ENCODE data around the gene WWOX. TPM values are rescaled to one million over a fixed set of nuclear protein-coding genes. Genes with fewer than 3 reads are reported as not detected.

The WWOX gene
- total and polyA plus RNA-seq, 2 of the 13 experiments (the other 11 are each of a cell fraction or from before 2014, with no cell fraction given), result 9.1 to 37.4 TPM

GRCh38 chr16:78227855-78228254 is 128.4 kb downstream of the WWOX start (continued):
- TF ChIP-seq, protein P1, sequence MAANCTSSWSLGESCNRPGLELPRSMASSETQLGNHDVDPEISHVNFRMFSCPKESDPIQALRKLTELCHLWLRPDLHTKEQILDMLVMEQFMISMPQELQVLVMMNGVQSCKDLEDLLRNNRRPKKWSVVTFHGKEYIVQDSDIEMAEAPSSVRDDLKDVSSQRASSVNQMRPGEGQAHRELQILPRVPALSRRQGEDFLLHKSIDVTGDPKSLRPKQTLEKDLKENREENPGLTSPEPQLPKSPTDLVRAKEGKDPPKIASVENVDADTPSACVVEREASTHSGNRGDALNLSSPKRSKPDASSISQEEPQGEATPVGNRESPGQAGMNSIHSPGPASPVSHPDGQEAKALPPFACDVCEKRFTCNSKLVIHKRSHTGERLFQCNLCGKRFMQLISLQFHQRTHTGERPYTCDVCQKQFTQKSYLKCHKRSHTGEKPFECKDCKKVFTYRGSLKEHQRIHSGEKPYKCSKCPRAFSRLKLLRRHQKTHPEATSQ (CRISPR knock-in tag; IDR thresholded peaks at IDR 0.05; ENCODE audit: borderline replicate concordance), result no peak
- TF ChIP-seq, protein P2, sequence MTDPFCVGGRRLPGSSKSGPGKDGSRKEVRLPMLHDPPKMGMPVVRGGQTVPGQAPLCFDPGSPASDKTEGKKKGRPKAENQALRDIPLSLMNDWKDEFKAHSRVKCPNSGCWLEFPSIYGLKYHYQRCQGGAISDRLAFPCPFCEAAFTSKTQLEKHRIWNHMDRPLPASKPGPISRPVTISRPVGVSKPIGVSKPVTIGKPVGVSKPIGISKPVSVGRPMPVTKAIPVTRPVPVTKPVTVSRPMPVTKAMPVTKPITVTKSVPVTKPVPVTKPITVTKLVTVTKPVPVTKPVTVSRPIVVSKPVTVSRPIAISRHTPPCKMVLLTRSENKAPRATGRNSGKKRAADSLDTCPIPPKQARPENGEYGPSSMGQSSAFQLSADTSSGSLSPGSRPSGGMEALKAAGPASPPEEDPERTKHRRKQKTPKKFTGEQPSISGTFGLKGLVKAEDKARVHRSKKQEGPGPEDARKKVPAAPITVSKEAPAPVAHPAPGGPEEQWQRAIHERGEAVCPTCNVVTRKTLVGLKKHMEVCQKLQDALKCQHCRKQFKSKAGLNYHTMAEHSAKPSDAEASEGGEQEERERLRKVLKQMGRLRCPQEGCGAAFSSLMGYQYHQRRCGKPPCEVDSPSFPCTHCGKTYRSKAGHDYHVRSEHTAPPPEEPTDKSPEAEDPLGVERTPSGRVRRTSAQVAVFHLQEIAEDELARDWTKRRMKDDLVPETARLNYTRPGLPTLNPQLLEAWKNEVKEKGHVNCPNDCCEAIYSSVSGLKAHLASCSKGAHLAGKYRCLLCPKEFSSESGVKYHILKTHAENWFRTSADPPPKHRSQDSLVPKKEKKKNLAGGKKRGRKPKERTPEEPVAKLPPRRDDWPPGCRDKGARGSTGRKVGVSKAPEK (CRISPR knock-in tag; IDR thresholded peaks at IDR 0.05; ENCODE audit: borderline replicate concordance), result no peak
- TF ChIP-seq, protein P3, sequence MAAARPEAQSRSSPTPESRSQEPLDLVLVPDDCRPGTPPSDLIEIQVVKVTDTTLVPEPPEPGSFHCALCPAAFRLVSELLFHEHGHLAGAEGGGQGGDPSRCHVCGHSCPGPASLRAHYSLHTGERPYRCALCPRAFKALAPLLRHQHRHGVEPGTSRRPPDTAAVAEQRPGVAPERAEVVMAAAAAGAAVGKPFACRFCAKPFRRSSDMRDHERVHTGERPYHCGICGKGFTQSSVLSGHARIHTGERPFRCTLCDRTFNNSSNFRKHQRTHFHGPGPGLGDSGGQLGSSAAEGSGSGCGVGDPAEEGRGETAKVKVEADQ (CRISPR knock-in tag; IDR thresholded peaks at IDR 0.05; ENCODE audit: borderline replicate concordance), result no peak
- TF ChIP-seq ZNF781 (CRISPR knock-in tag; IDR thresholded peaks at IDR 0.05; ENCODE audit: borderline replicate concordance, not compliant biosample characterization) (no peak), FOXA3 (CRISPR knock-in tag; IDR thresholded peaks at IDR 0.05) (peak; percentile 29; the same call in 1 of the 2 replicates), STAT6 (CRISPR knock-in tag; IDR thresholded peaks at IDR 0.05; ENCODE audit: borderline replicate concordance) (no peak), SMAD9 (CRISPR knock-in tag; IDR thresholded peaks at IDR 0.05) (no peak), NFYC (CRISPR knock-in tag; IDR thresholded peaks at IDR 0.05) (no peak), SAFB2 (CRISPR knock-in tag; IDR thresholded peaks at IDR 0.05; ENCODE audit: borderline replicate concordance, low read depth) (no peak), ZNF329 (CRISPR knock-in tag; IDR thresholded peaks at IDR 0.05; ENCODE audit: low read depth) (no peak), TEAD3 (CRISPR knock-in tag; optimal IDR thresholded peaks at IDR 0.05; ENCODE audit: borderline replicate concordance) (no peak), ZNF567 (CRISPR knock-in tag; IDR thresholded peaks at IDR 0.05; ENCODE audit: borderline replicate concordance) (no peak), GATAD2A (CRISPR knock-in tag; IDR thresholded peaks at IDR 0.05) (peak; percentile 36; the same call in 1 of the 2 replicates), ZNF574 (CRISPR knock-in tag; IDR thresholded peaks at IDR 0.05) (no peak), ZNF34 (CRISPR knock-in tag; IDR thresholded peaks at IDR 0.05; ENCODE audit: borderline replicate concordance) (no peak)
- TF ChIP-seq, protein P4, sequence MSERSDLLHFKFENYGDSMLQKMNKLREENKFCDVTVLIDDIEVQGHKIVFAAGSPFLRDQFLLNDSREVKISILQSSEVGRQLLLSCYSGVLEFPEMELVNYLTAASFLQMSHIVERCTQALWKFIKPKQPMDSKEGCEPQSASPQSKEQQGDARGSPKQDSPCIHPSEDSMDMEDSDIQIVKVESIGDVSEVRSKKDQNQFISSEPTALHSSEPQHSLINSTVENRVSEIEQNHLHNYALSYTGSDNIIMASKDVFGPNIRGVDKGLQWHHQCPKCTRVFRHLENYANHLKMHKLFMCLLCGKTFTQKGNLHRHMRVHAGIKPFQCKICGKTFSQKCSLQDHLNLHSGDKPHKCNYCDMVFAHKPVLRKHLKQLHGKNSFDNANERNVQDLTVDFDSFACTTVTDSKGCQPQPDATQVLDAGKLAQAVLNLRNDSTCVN (CRISPR knock-in tag; IDR thresholded peaks at IDR 0.05; ENCODE audit: borderline replicate concordance), result no peak
- TF ChIP-seq, protein P5, sequence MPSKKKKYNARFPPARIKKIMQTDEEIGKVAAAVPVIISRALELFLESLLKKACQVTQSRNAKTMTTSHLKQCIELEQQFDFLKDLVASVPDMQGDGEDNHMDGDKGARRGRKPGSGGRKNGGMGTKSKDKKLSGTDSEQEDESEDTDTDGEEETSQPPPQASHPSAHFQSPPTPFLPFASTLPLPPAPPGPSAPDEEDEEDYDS (CRISPR knock-in tag; IDR thresholded peaks at IDR 0.05), result no peak
